Stimulated activated effector memory CD8-positive, alpha-beta T cell treated with anti-CD3 and anti-CD28 coated beads, Interleukin-12 subunit alpha, Interleukin-12 subunit beta, amount 100 ng/mL, for 72 hours (primary cell): ENCODE results near the gene S100A14.
A peak's percentile ranks its signal among the peaks of the same experiment; 100 is the strongest.

Experiments used
- ATAC-seq: fragments of 150-1000 bp; cut with Tn5 transposase; 2 replicates; pipeline ENCODE4 v1.10.0; 2021
- DNase-seq, 2 donors: peaks; one replicate each; pipeline ENCODE4 v3.0.0; 2021 to 2022; ENCODE audit warnings: low spot score in 2 of 2
- H3K27ac Mint-ChIP-seq: one replicate; pipeline ENCODE4 v1.8.0; 2022; ENCODE audit warnings: mild to moderate bottlenecking, mixed read lengths
- H3K36me3 Mint-ChIP-seq: one replicate; pipeline ENCODE4 v1.8.0; 2022; ENCODE audit warnings: mild to moderate bottlenecking, mixed read lengths
- H3K4me1 Mint-ChIP-seq: one replicate; pipeline ENCODE4 v1.8.0; 2022; ENCODE audit warnings: mixed read lengths
- H3K4me3 Mint-ChIP-seq: one replicate; pipeline ENCODE4 v1.8.0; 2022; ENCODE audit warnings: mild to moderate bottlenecking, mixed read lengths
- H3K9me3 Mint-ChIP-seq: one replicate; pipeline ENCODE4 v1.8.0; 2022; ENCODE audit warnings: mixed read lengths

Gene S100A14

GRCh38 chr1:153571706-153572105, 44.4 kb downstream of the S100A14 start:
- Mint-ChIP-seq H3K4me1 (peaks cover 51% of the 10 kb centered on the region), H3K4me3 (peak overlapping the region; percentile 14), H3K27ac (peak overlapping the region; percentile 23)

GRCh38 chr1:153570874-153571273, 45.3 kb downstream of the S100A14 start:
- ATAC-seq: no peak
- Mint-ChIP-seq H3K36me3 (peaks cover 2% of the 10 kb centered on the region), H3K4me1 (peaks cover 60% of the 10 kb centered on the region), H3K4me3 (no peak overlapping the region), H3K9me3 (no peaks in the 10 kb centered on the region), H3K27ac (no peak overlapping the region)
- DNase-seq: no peak

More at GRCh38 chr1:153571706-153572105, 44.4 kb downstream of the S100A14 start:
- DNase-seq (no peak), ATAC-seq (no peak)
- Mint-ChIP-seq H3K9me3 (no peaks in the 10 kb centered on the region), H3K36me3 (no peaks in the 10 kb centered on the region)

- Mint-ChIP-seq H3K27ac (no peak overlapping the region), H3K4me3 (no peak overlapping the region), H3K36me3 (peaks cover 6% of the 10 kb centered on the region), H3K9me3 (no peaks in the 10 kb centered on the region), H3K4me1 (peaks cover 69% of the 10 kb centered on the region)
- DNase-seq (no peak), ATAC-seq (no peak)
Measured at GRCh38 chr1:153569465-153569864, 46.7 kb downstream of the S100A14 start.

- H3K9me3 Mint-ChIP-seq: no peaks in the 10 kb centered on the region
- H3K36me3 Mint-ChIP-seq: peaks cover 6% of the 10 kb centered on the region
- ATAC-seq (peak; percentile 27), DNase-seq (peak; percentile 86 to 92)
- peak overlapping the region; percentile 99 for H3K27ac Mint-ChIP-seq
- H3K4me1 Mint-ChIP-seq: peaks cover 69% of the 10 kb centered on the region
- H3K4me3 Mint-ChIP-seq: peak overlapping the region; percentile 79
Measured at GRCh38 chr1:153568367-153569099, 47.6 kb downstream of the S100A14 start.

GRCh38 chr1:153567621-153568366, 48.3 kb downstream of the S100A14 start:
- peaks cover 6% of the 10 kb centered on the region for H3K36me3 Mint-ChIP-seq
- peak overlapping the region; percentile 99 for H3K27ac Mint-ChIP-seq
- ATAC-seq: peak; percentile 53
- H3K4me3 Mint-ChIP-seq: peak overlapping the region; percentile 79
- DNase-seq: peak in 1 of 2 donors; percentile 62
- H3K9me3 Mint-ChIP-seq: no peaks in the 10 kb centered on the region
- H3K4me1 Mint-ChIP-seq: peaks cover 63% of the 10 kb centered on the region

DNA sequence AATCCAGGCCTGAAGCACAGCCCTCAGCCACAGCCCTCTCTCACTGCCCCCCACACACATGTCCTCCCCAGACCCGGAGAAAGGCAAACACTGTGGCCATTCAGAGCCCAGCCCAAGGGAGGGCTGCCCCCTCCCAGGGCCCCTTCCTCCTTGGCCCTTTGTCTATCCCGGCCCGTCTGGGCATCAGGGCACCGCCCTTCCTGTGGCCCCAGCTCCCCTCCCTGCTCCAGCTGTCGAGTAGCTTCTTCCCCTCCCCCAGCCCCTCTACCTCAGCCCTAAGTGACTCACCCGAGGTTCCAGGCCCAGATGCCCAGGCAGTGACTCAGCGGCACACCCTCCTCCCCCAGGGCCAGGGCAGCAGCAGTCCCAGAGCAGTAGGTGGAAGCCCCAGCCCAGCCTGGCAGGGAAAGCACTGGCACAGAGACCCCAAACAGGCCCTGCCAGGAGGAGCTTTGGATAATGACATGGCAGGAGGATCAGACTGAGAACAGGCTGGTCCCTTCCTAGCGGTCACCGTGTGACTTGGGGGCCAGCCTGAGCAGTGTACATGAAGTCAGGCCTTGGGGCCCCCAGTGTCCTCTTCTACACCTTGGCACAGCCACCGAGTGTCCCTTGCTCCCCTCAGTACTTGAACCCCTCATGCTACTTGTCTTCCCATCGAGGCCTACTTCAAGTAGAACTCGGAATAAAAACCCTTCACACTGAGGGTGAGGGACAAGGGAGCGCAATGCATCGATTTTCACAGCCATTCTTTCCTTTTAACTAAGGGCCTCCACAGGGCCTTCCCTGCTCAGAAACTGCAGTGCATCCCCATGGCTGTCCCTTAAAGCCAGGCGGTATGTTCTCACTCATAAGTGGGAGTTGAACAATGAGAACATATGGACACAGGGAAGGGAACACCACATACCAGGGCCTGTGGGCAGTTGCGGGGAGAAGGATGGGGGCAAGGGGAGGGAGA, 49.4 kb downstream of the S100A14 start:
- DNase-seq (peak; percentile 69 to 88), ATAC-seq (peak; percentile 88)
- peaks cover 6% of the 10 kb centered on the region for H3K36me3 Mint-ChIP-seq
- peak overlapping the region; percentile 99 for H3K27ac Mint-ChIP-seq
- peak overlapping the region; percentile 79 for H3K4me3 Mint-ChIP-seq
- no peaks in the 10 kb centered on the region for H3K9me3 Mint-ChIP-seq
- peaks cover 53% of the 10 kb centered on the region for H3K4me1 Mint-ChIP-seq

GRCh38 chr1:153565529-153566374, 50.4 kb downstream of the S100A14 start, which contains the start of gene S100A2:
Gene S100A2, minus strand, starts transcription at chr1:153565844. Its CDS starts 1,967 bp downstream, at chr1:153563877.
- H3K36me3 Mint-ChIP-seq: peaks cover 6% of the 10 kb centered on the region
- DNase-seq: peak; percentile 44 to 70
- H3K4me1 Mint-ChIP-seq: peaks cover 49% of the 10 kb centered on the region
- no peaks in the 10 kb centered on the region for H3K9me3 Mint-ChIP-seq
- peak within 1 kb of the TSS; percentile 79 for H3K4me3 Mint-ChIP-seq
- ATAC-seq: peak; percentile 86
- peak within 1 kb of the TSS; percentile 99 for H3K27ac Mint-ChIP-seq
